HEK293T (cell line): ENCODE results near the gene CALN1.

Experiments used
- BHLHE40 ChIP-seq: fragments of 450-650 bp; IDR thresholded peaks from 2 replicates; pipeline ENCODE4 v1.6.1; 2016; ENCODE audit warnings: mild to moderate bottlenecking, moderate library complexity, borderline replicate concordance
- HDGF ChIP-seq: fragments of 450-650 bp; IDR thresholded peaks from 2 replicates; pipeline ENCODE4 v1.6.1; 2017; ENCODE audit warnings: antibody characterized with exemption, borderline replicate concordance
- L3MBTL2 ChIP-seq: fragments of 450-650 bp; conservative IDR thresholded peaks from 2 replicates; pipeline ENCODE4 v1.6.1; 2016; ENCODE audit warnings: mild to moderate bottlenecking
- SUZ12 ChIP-seq: fragments of 450-650 bp; IDR thresholded peaks from 2 replicates; pipeline ENCODE4 v1.6.1; 2016; ENCODE audit warnings: mild to moderate bottlenecking

DNA sequence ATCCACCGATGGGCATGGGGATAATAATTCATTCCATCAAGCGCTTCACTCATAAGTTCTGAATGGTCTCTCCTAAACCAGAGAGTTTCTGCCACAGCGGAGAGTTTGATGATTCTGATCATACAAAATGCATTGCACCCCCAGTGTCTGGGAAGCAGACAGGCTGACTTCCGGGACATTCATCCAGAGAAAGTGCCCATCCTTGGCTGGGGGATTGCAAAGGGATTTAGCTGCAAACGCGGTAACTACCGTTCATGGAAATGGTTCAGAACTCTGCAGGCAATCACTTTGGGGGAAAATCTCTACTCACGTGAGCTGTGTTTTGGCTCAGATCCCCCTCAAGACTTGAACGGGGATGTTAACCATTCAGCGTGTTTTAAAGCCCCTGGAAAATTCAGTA lies 33.4 kb upstream of the CALN1 start:
- TF ChIP-seq L3MBTL2 (no peak), BHLHE40 (no peak), HDGF (no peak), SUZ12 (no peak)
